ENCODE data around the gene LTB4R. TPM values are rescaled to one million over a fixed set of nuclear protein-coding genes. Genes with fewer than 3 reads are reported as not detected.

The LTB4R gene
- total and polyA plus RNA-seq, 9 of the 15 experiments (the other 6 are each of a cell fraction or from before 2014, with no cell fraction given): 0.38 to 10.5 (median 2.8) TPM

- Histone ChIP-seq H3K27me3 (ENCODE audit: control insufficient read depth in 2 of 2, insufficient read depth in 2 of 2, low read length in 2 of 2) (no peaks in the 10 kb centered on the region), H4K20me1 (replicated peaks; ENCODE audit: control insufficient read depth, insufficient read depth, low read length) (no peaks in the 10 kb centered on the region), H3K4me2 (ENCODE audit: insufficient read depth, low read length) (peak overlapping the region; percentile 60), H3K79me2 (ENCODE audit: control insufficient read depth, insufficient read depth, low read length) (no peaks in the 10 kb centered on the region), H3K9ac (ENCODE audit: insufficient read depth in 1 of 2, low read depth in 2 of 2, low read length in 2 of 2) (0 out of 4 replicates have a peak overlapping the region, but pooled peaks of 1 of the 2 experiments have one; percentile 11), H2AFZ (ENCODE audit: low read depth, low read length) (peak overlapping the region; percentile 83; the same call in 1 of the 2 replicates), H3K36me3 (ENCODE audit: control insufficient read depth, insufficient read depth, low read length) (peaks cover 5% of the 10 kb centered on the region; the same call in 1 of the 3 replicates), H3K9me1 (ENCODE audit: control insufficient read depth, insufficient read depth, low read length) (no peaks in the 10 kb centered on the region), H3K27ac (ENCODE audit: extremely low read depth, low read depth, low read length) (peak overlapping the region; percentile 71; the same call in 2 of the 3 replicates), H3K4me1 (replicated peaks in 1 of 2; ENCODE audit: control insufficient read depth in 2 of 2, insufficient read depth in 2 of 2, low read length in 2 of 2) (peaks cover 20 to 30% of the 10 kb centered on the region in 2 experiments), H3K4me3 (no peak overlapping the region), H3K9me3 (replicated peaks; ENCODE audit: control insufficient read depth, insufficient read depth, low read depth, low read length) (no peaks in the 10 kb centered on the region)
- FAIRE-seq (no peak), ATAC-seq (peak; percentile 33; the same call in 2 of the 3 replicates), DNase-seq (ENCODE audit: extremely low read depth in 1 of 4, low spot score in 3 of 4) (no peak)
- BruUV-seq (replicated peaks): no TSS peak
- ChIA-PET CTCF (ENCODE audit: low intra/inter-chr PET ratio) (no interaction called here), POLR2A (interaction anchor here (0.6 to 1.2 kb wide), 5 partner anchors 9 to 213 kb away, joined by 3 to 5 read pairs (median 3); partner anchors contain the start of genes DHRS1 and NOP9)
- in situ Hi-C loops (cut with MboI) (no loop called here), intact Hi-C loops (cut with micrococcal nuclease) (no loop called here)
- 70% methylated on average over 10 of the region's 10 CpGs for WGBS (ENCODE audit: insufficient coverage, low coverage, missing lambda C conversion rate)
- TF ChIP-seq RFX5 (IDR thresholded peaks at IDR 0.05; ENCODE audit: low read depth, low read length) (no peak), ZNF133 (CRISPR knock-in tag; IDR thresholded peaks at IDR 0.05) (no peak)
Measured at GRCh38 chr14:24315243-24315806, 4.0 kb downstream of the LTB4R start.

GRCh38 chr14:24315807-24316596, 4.7 kb downstream of the LTB4R start:
- H3K4me1 ChIP-seq (replicated peaks in 1 of 2; ENCODE audit: control insufficient read depth in 2 of 2, insufficient read depth in 2 of 2, low read length in 2 of 2): peaks cover 20 to 30% of the 10 kb centered on the region in 2 experiments
- H3K9me1 ChIP-seq (ENCODE audit: control insufficient read depth, insufficient read depth, low read length): no peaks in the 10 kb centered on the region
- no peak overlapping the region for H3K4me3 ChIP-seq
- in situ Hi-C loops (cut with MboI): no loop called here
- H4K20me1 ChIP-seq (replicated peaks; ENCODE audit: control insufficient read depth, insufficient read depth, low read length): no peaks in the 10 kb centered on the region
- no TSS peak for BruUV-seq (replicated peaks)
- ChIA-PET CTCF (ENCODE audit: low intra/inter-chr PET ratio) (no interaction called here), POLR2A (interaction anchor here (0.6 to 1.2 kb wide), 9 partner anchors 9 to 214 kb away, joined by 3 to 6 read pairs (median 3); partner anchors contain the start of genes DHRS1 and NOP9)
- peak overlapping the region; percentile 60 for H3K4me2 ChIP-seq (ENCODE audit: insufficient read depth, low read length)
- FAIRE-seq (no peak), ATAC-seq (peak; percentile 84), DNase-seq (ENCODE audit: extremely low read depth in 1 of 4, low spot score in 3 of 4) (peak; percentile 58 to 69 (median 62))
- H3K27me3 ChIP-seq (ENCODE audit: control insufficient read depth in 2 of 2, insufficient read depth in 2 of 2, low read length in 2 of 2): no peaks in the 10 kb centered on the region
- peak overlapping the region; percentile 71; the same call in 2 of the 3 replicates for H3K27ac ChIP-seq (ENCODE audit: extremely low read depth, low read depth, low read length)
- 34% methylated on average over 28 of the region's 70 CpGs for WGBS (ENCODE audit: insufficient coverage, low coverage, missing lambda C conversion rate)
- H3K9ac ChIP-seq (ENCODE audit: insufficient read depth in 1 of 2, low read depth in 2 of 2, low read length in 2 of 2): peak overlapping the region; percentile 11 to 38; a peak in 3 of 4 replicates
- H3K79me2 ChIP-seq (ENCODE audit: control insufficient read depth, insufficient read depth, low read length): no peaks in the 10 kb centered on the region
- H3K9me3 ChIP-seq (replicated peaks; ENCODE audit: control insufficient read depth, insufficient read depth, low read depth, low read length): no peaks in the 10 kb centered on the region
- peak overlapping the region; percentile 83 for H2AFZ ChIP-seq (ENCODE audit: low read depth, low read length)
- peaks cover 5% of the 10 kb centered on the region; the same call in 1 of the 3 replicates for H3K36me3 ChIP-seq (ENCODE audit: control insufficient read depth, insufficient read depth, low read length)
- intact Hi-C loops (cut with micrococcal nuclease): no loop called here
- TF ChIP-seq ZNF431 (CRISPR knock-in tag; IDR thresholded peaks at IDR 0.05) (peak; percentile 79; the same call in 1 of the 2 replicates), ZNF280B (CRISPR knock-in tag; IDR thresholded peaks at IDR 0.05) (no peak), THAP12 (CRISPR knock-in tag; IDR thresholded peaks at IDR 0.05) (peak; percentile 42; the same call in 1 of the 2 replicates), ZNF511 (CRISPR knock-in tag; IDR thresholded peaks at IDR 0.05) (peak; percentile 97), DMBX1 (CRISPR knock-in tag; IDR thresholded peaks at IDR 0.05; ENCODE audit: borderline replicate concordance) (peak; percentile 73), ESRRA (IDR thresholded peaks at IDR 0.05; ENCODE audit: borderline replicate concordance, low read depth) (0 out of 2 replicates have a peak, but pooled peaks have one; percentile 30)

All from K562 (cell line).